Caki2 (cell line): ENCODE data around the gene TCP11. TPM values are rescaled to one million over a fixed set of nuclear protein-coding genes. Genes with fewer than 3 reads are reported as not detected.

ENCODE experiments used
- DNase-seq: peaks from one replicate; pipeline ENCODE4 v3.0.0-alpha.2; 2015; ENCODE audit warnings: low read depth
- in situ Hi-C: cut with HindIII; loops from 2 replicates; pipeline ENCODE4 v1.10.0; 2016; ENCODE audit warnings: low sequenced_read_pairs, low pct_unique_long_range_greater_than_20kb, mixed read lengths
- total RNA-seq: library from RNA; depleted of rRNA; stranded (reverse); fragments of >200 nt; shearing (Covaris generic); gene quantifications from 2 replicates; pipeline ENCODE4 v1.2.3, GENCODE V29; 2014; ENCODE audit warnings: low replicate concordance

The TCP11 gene
- total RNA-seq, 1 experiment from 2014 or later = not detected

GRCh38 chr6:35174501-35174900 is 33.4 kb upstream of the TCP11 start:
- DNase-seq = no peak

GRCh38 chr6:35174088-35174434 is 32.9 kb upstream of the TCP11 start:
- in situ Hi-C loops = no loop called here

More at GRCh38 chr6:35174501-35174900, 33.4 kb upstream of the TCP11 start:
- in situ Hi-C loops = no loop called here

GRCh38 chr6:35173427-35174087 is 32.4 kb upstream of the TCP11 start:
- in situ Hi-C loops = no loop called here
- no peak for DNase-seq

More at GRCh38 chr6:35174088-35174434, 32.9 kb upstream of the TCP11 start:
- no peak for DNase-seq

GRCh38 chr6:35173044-35173426 is 31.9 kb upstream of the TCP11 start:
- no peak for DNase-seq
- in situ Hi-C loops = no loop called here

- in situ Hi-C loops = no loop called here
These were observed 29.8 kb upstream of the TCP11 start for GRCh38 chr6:35170891-35171290.

GRCh38 chr6:35170166-35170565 is 29.0 kb upstream of the TCP11 start:
- in situ Hi-C loops = no loop called here
- DNase-seq = no peak

More at GRCh38 chr6:35170891-35171290, 29.8 kb upstream of the TCP11 start:
- no peak for DNase-seq

- DNase-seq = no peak
- in situ Hi-C loops = no loop called here
These were observed 27.3 kb upstream of the TCP11 start for GRCh38 chr6:35168461-35168861.

- in situ Hi-C loops = no loop called here
- DNase-seq = no peak
These were observed 26.4 kb upstream of the TCP11 start for GRCh38 chr6:35167505-35167904.

GRCh38 chr6:35166520-35166919 is 25.4 kb upstream of the TCP11 start:
- DNase-seq = no peak
- in situ Hi-C loops = no loop called here

GRCh38 chr6:35166116-35166515 is 25.0 kb upstream of the TCP11 start:
- in situ Hi-C loops = no loop called here

GRCh38 chr6:35165630-35166071 is 24.5 kb upstream of the TCP11 start:
- in situ Hi-C loops = no loop called here
- DNase-seq = no peak

More at GRCh38 chr6:35166116-35166515, 25.0 kb upstream of the TCP11 start:
- DNase-seq = no peak

GRCh38 chr6:35164868-35165267 is 23.7 kb upstream of the TCP11 start:
- in situ Hi-C loops = no loop called here
- DNase-seq = no peak

- in situ Hi-C loops = no loop called here
- DNase-seq = no peak
These were observed 23.1 kb upstream of the TCP11 start for GRCh38 chr6:35164277-35164676.

- no peak for DNase-seq
- in situ Hi-C loops = no loop called here
These were observed 22.7 kb upstream of the TCP11 start for GRCh38 chr6:35163836-35164235.

- in situ Hi-C loops = no loop called here
- no peak for DNase-seq
These were observed 20.9 kb upstream of the TCP11 start for GRCh38 chr6:35161776-35162607.

GRCh38 chr6:35161266-35161665 is 20.1 kb upstream of the TCP11 start:
- DNase-seq = no peak
- in situ Hi-C loops = no loop called here

- DNase-seq = no peak
- in situ Hi-C loops = no loop called here
These were observed 19.5 kb upstream of the TCP11 start for GRCh38 chr6:35160642-35161041.

GRCh38 chr6:35158520-35158919 is 17.4 kb upstream of the TCP11 start:
- DNase-seq = no peak
- in situ Hi-C loops = no loop called here

GRCh38 chr6:35154947-35155346 is 13.8 kb upstream of the TCP11 start:
- in situ Hi-C loops = no loop called here
- no peak for DNase-seq

- in situ Hi-C loops = no loop called here
- no peak for DNase-seq
These were observed 13.1 kb upstream of the TCP11 start for GRCh38 chr6:35154262-35154661.
